Measurements from ENCODE around the gene FCRL6.

FCRL6 gene

GRCh38 chr1:159835356-159835755, 33.2 kb downstream of the FCRL6 start:
- DNase-seq (ENCODE audit: low read depth in 2 of 2), result no peak

- DNase-seq (ENCODE audit: low read depth in 2 of 2), result no peak
Observed at GRCh38 chr1:159835862-159836525, 33.8 kb downstream of the FCRL6 start.

GRCh38 chr1:159838715-159839114, 36.6 kb downstream of the FCRL6 start:
- no peak for DNase-seq (ENCODE audit: low read depth in 2 of 2)

DNA sequence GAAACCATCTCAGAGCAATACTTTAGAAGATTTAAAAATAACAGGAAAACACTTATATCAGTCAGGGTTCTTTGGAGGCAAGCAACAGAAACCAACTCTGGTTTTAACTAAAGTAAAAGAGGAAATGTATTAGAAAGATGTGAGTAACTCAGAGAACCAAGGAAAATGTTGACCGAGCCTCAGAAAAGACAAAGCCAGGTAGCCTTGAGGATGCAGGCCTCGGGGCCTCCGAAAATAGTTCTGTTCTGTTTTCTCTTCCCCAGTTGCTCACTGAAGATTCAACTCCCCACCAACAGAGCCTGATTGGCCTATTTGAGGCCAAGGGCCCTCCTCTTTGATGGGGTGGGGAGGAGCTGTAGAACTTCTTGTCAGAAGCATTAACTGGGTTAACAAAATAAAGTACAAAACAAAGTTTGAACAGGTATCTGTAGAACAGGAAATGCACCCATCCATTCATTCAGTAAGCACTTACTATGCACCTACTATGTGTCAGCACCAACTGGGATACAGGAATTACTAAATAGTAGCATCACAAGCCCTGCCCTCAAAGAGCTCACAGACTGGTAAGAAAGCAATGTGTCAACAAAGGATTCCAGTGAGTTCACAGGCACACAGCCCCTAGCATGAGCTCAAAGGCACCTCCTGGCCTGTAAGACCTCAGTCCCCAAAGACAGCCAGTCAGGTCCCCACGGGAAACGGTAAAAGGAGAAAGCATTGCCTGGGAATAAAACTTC, 37.1 kb downstream of the FCRL6 start:
- no peak for DNase-seq (ENCODE audit: low read depth in 2 of 2)

- no peak for DNase-seq (ENCODE audit: low read depth in 2 of 2)
Observed at GRCh38 chr1:159841749-159842148, 39.6 kb downstream of the FCRL6 start.

- DNase-seq (ENCODE audit: low read depth in 2 of 2), result no peak
Observed at GRCh38 chr1:159843459-159843858, 41.3 kb downstream of the FCRL6 start.

DNA sequence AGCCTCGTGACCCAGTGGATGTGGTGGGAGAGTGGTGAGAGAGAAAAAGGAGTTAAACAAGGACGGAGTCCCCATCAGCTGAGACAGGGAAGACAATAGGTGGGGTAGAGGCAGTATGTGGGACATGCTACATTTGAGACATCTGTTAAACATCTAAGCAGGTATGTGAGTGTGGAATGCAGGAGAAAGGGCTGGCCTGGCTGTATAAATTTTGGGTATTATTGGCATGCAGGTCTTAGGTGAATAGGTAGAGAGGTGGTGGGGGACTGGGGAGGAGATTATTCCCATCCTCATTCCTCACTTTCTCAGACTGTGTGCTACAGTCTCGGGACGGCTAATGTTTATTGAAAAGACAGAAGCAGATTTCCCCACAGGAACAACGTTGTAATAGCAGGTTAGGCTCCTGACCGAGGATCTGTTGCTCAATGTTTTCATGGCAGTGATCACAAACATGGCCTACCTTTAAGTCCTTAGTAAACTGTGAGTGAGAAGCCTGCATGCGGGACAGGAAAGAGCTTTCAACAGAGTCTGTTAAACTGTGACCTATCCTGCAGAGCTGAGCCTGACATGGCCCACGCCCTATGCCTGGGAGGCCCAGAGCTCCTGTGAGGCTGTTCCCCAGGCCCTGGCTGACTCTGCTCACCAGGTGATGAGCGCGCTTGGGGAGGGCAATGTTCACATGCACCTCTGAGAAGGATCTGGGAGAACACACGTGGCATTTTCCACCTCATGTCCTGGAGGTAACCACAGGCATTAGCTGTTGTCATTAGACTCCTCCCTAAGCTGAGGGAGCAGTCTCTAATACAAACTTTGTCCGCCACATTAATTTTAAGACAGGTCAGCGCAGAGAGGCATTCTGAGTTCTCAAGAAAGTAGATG, 43.8 kb downstream of the FCRL6 start:
- DNase-seq (ENCODE audit: low read depth in 2 of 2), result no peak

- DNase-seq (ENCODE audit: low read depth in 2 of 2), result no peak
Observed at GRCh38 chr1:159847231-159847630, 45.1 kb downstream of the FCRL6 start.

GRCh38 chr1:159848326-159848725, 46.2 kb downstream of the FCRL6 start:
- no peak for DNase-seq (ENCODE audit: low read depth in 2 of 2)

- DNase-seq (ENCODE audit: low read depth in 2 of 2), result no peak
Observed at GRCh38 chr1:159849626-159850366, 47.6 kb downstream of the FCRL6 start.

DNA sequence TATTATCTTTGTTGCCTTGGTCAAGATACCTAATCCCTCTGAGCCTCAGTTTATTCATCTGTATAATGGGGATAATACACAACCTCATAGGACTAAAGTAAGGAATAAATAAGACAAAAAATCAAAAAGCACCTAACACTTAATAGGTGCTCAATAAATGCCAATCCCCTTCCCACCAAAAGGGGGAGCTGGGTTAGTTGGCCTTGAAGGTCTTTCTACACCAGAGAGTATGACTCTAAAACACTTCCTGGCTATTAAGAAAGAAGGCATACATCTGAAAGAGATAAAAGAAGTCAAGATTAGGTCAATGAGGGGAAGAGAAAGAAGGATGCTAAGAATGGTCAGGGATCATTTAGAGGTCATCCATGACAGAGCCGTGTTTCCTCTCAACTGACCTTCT, 49.2 kb downstream of the FCRL6 start:
- DNase-seq (ENCODE audit: low read depth in 2 of 2), result no peak

GRCh38 chr1:159853417-159854115, 51.4 kb downstream of the FCRL6 start:
- no peak for DNase-seq (ENCODE audit: low read depth in 2 of 2)

DNA sequence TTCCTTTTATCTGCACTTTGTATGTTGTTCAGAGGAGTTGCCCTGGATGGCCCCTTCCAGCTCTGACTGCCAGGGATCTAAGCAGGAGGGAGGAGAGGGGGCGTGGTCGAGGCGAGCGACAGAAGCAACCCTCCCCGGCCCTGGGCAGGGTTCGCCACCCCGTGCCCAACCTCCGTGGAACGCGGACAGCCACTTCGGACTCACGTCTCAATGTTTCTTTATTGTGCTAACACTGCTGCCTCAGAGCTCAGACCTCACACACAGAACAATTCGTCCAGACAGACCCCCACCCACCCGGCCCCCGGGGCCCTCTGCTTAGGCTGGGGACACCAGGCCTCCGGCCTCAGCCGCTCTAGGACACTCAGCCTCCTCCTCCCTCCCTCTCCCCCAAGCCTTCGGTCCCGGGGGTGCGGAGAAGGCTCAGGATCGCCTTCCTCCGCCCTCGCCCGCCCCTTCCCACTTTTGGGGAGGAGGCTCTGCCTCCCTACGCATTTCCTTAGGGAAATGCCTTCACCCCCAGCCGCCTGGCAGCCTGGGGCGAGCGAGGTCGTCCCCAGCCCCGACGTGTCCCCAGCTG, 52.0 kb downstream of the FCRL6 start:
- no peak for DNase-seq (ENCODE audit: low read depth in 2 of 2)

DNA sequence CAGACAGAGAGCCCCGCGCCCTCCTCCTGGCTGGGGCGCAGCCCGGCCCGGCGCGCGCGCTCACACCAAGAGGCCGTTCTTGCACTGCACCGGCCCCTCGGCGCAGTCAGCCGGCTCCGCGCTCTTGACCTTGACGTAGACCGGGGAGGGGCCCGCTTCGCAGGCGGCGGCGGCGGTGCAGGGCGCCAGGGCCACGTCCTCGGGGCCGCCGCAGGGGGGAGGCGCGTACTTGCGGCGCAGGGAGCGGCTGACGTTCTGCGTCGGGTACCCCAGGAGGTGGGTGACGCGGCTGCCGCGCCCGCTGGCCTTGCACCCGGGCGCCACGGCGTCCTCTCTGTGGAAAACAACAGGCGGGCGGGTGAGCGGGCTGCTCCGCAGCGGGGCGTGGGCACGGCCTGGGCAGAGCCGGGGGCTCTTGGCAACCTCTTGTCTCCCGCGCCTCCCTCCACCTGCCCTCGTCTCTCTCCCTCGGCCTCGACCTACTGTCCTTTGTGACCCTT, 52.6 kb downstream of the FCRL6 start:
- peak; percentile 46 to 50 for DNase-seq (ENCODE audit: low read depth in 2 of 2)

DNA sequence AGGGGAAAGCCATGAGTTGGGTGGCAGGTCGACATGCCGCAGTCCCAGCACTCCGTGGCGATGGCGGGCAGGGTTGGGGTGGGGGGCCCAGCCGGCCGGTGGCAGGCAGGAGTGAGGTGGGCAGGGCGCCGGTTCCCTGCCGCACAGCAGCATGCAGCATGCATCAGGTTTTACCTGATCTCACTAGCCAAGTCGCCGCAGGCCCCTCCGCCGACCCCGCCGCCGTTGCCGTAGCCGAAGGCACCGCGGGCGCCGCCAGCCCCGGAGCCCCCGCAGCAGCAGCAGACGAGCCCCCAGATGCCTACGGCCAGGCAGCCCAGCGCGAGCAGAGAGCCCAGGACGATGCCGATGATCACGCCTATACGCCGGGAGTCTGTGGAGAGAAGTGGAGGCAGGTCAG, 53.5 kb downstream of the FCRL6 start:
- DNase-seq (ENCODE audit: low read depth in 2 of 2), result no peak

DNA sequence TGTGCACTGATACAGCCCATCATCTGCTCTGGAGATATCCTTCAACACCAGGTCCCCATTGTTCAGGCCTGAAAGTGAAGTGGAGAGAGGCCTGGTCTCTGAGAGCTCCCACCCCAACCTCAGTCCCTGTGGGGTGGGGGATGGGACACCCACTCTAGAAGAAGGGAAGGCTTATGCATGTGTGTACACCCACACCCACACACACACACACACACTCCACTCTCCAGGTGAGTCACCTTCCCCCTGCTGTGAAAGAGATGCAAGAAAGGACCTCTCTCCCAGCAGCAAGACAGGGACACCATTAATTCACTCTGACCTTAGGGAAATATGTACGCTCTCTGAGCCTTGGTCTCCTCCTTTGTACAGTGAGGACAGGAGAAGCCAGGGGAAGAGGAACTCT, 54.4 kb downstream of the FCRL6 start:
- no peak for DNase-seq (ENCODE audit: low read depth in 2 of 2)

- DNase-seq (ENCODE audit: low read depth in 2 of 2), result no peak
Observed at GRCh38 chr1:159857889-159858288, 55.7 kb downstream of the FCRL6 start.

DNA sequence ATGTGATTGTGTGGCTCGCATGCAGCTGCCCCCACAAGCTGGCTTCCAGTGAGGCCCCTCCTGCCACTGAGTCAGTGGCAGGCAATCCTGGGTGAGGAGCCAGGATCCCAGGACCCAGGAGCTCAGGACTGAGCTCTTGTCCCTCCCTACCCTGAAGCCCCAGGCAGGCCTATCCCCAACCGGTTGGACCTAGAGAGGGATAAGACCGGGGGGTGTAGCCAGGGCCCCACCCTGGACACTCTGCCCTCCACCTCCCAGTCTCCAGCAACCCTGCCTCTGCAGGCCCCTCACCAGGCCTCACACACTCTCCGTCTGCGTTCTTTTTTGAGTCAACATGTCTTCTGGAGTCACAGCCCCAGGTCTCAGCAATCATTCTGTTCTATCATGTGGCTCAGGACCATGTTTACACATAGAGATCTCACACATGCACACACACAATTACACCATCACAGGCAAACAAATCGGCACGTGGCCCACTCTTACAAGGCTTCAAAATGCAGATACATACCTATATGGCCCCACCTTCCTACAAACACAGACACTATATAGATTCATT, 57.7 kb downstream of the FCRL6 start:
- DNase-seq (ENCODE audit: low read depth in 2 of 2), result no peak

- no peak for DNase-seq (ENCODE audit: low read depth in 2 of 2)
Observed at GRCh38 chr1:159860456-159860855, 58.3 kb downstream of the FCRL6 start.

- DNase-seq (ENCODE audit: low read depth in 2 of 2), result no peak
Observed at GRCh38 chr1:159861218-159861617, 59.1 kb downstream of the FCRL6 start.
